ENCODE measurements around the gene NRIP1. TPM values are rescaled to one million over a fixed set of nuclear protein-coding genes. Genes with fewer than 3 reads are reported as not detected.

The NRIP1 gene
- polyA plus RNA-seq, 1 donor (not counting 4 experiments of a cell fraction or from before 2014, with no cell fraction given), result 25.5 TPM

- H4K20me1 ChIP-seq (ENCODE audit: control insufficient read depth, extremely low read depth, insufficient read depth, low read length), result no peaks in the 10 kb centered on the region
- H3K79me2 ChIP-seq (ENCODE audit: control insufficient read depth, insufficient read depth, low read length), result peaks cover 82% of the 10 kb centered on the region
- no peaks in the 10 kb centered on the region for H3K9me3 ChIP-seq (ENCODE audit: control insufficient read depth, low read depth, low read length)
- FAIRE-seq (no peak), DNase-seq (ENCODE audit: low read depth, low spot score) (no peak)
- H3K4me1 ChIP-seq (ENCODE audit: control insufficient read depth, extremely low read depth, insufficient read depth, low read length), result peaks cover 12% of the 10 kb centered on the region
- H2AFZ ChIP-seq (ENCODE audit: control insufficient read depth, low read length), result no peak overlapping the region
- dilution Hi-C loops (cut with MboI; ENCODE audit: extremely low pct_ligation_motif_present, low sequenced_read_pairs), result no loop called here
- TF ChIP-seq, protein P1, sequence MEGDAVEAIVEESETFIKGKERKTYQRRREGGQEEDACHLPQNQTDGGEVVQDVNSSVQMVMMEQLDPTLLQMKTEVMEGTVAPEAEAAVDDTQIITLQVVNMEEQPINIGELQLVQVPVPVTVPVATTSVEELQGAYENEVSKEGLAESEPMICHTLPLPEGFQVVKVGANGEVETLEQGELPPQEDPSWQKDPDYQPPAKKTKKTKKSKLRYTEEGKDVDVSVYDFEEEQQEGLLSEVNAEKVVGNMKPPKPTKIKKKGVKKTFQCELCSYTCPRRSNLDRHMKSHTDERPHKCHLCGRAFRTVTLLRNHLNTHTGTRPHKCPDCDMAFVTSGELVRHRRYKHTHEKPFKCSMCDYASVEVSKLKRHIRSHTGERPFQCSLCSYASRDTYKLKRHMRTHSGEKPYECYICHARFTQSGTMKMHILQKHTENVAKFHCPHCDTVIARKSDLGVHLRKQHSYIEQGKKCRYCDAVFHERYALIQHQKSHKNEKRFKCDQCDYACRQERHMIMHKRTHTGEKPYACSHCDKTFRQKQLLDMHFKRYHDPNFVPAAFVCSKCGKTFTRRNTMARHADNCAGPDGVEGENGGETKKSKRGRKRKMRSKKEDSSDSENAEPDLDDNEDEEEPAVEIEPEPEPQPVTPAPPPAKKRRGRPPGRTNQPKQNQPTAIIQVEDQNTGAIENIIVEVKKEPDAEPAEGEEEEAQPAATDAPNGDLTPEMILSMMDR (optimal IDR thresholded peaks at IDR 0.05 in 1 of 3, IDR thresholded peaks at IDR 0.05 in 1 of 3, conservative IDR thresholded peaks at IDR 0.05 in 1 of 3; ENCODE audit: extremely low read depth in 1 of 3, insufficient read depth in 2 of 3, low read length in 3 of 3), result no peak
- no peak for TF ChIP-seq EZH2 (IDR thresholded peaks at IDR 0.05; ENCODE audit: low read length)
- H3K4me3 ChIP-seq (ENCODE audit: control insufficient read depth in 2 of 3, extremely low read depth in 1 of 3, insufficient read depth in 2 of 3, low read depth in 1 of 3, low read length in 3 of 3), result no peak overlapping the region
- H3K27me3 ChIP-seq (ENCODE audit: control insufficient read depth, extremely low read depth, insufficient read depth, low read length), result no peaks in the 10 kb centered on the region
- H3K9ac ChIP-seq (ENCODE audit: control insufficient read depth, extremely low read depth, insufficient read depth, low read length), result no peak overlapping the region
- H3K27ac ChIP-seq (ENCODE audit: control insufficient read depth, insufficient read depth, low read length), result no peak overlapping the region
- H3K4me2 ChIP-seq (ENCODE audit: control insufficient read depth, extremely low read depth, insufficient read depth, low read depth, low read length), result no peak overlapping the region
- peaks cover 6 to 10% of the 10 kb centered on the region in 2 experiments for H3K36me3 ChIP-seq (ENCODE audit: control insufficient read depth in 2 of 2, extremely low read depth in 1 of 2, insufficient read depth in 2 of 2, low read length in 2 of 2)
- peaks cover 3% of the 10 kb centered on the region for H3K9me1 ChIP-seq (ENCODE audit: control insufficient read depth, extremely low read depth, insufficient read depth, low read length)
Measured at GRCh38 chr21:14995226-14995625, 69.6 kb downstream of the NRIP1 start.

GRCh38 chr21:14993115-14993514 is 71.7 kb downstream of the NRIP1 start:
- Histone ChIP-seq H4K20me1 (ENCODE audit: control insufficient read depth, extremely low read depth, insufficient read depth, low read length) (no peaks in the 10 kb centered on the region), H3K9ac (ENCODE audit: control insufficient read depth, extremely low read depth, insufficient read depth, low read length) (no peak overlapping the region), H3K36me3 (ENCODE audit: control insufficient read depth in 2 of 2, extremely low read depth in 1 of 2, insufficient read depth in 2 of 2, low read length in 2 of 2) (peaks cover 8 to 10% of the 10 kb centered on the region in 2 experiments), H2AFZ (ENCODE audit: control insufficient read depth, low read length) (no peak overlapping the region), H3K9me3 (ENCODE audit: control insufficient read depth, low read depth, low read length) (no peaks in the 10 kb centered on the region), H3K9me1 (ENCODE audit: control insufficient read depth, extremely low read depth, insufficient read depth, low read length) (peaks cover 3% of the 10 kb centered on the region), H3K4me1 (ENCODE audit: control insufficient read depth, extremely low read depth, insufficient read depth, low read length) (peaks cover 12% of the 10 kb centered on the region), H3K79me2 (ENCODE audit: control insufficient read depth, insufficient read depth, low read length) (peaks cover 76% of the 10 kb centered on the region), H3K27ac (ENCODE audit: control insufficient read depth, insufficient read depth, low read length) (no peak overlapping the region), H3K4me3 (ENCODE audit: control insufficient read depth in 2 of 3, extremely low read depth in 1 of 3, insufficient read depth in 2 of 3, low read depth in 1 of 3, low read length in 3 of 3) (no peak overlapping the region), H3K4me2 (ENCODE audit: control insufficient read depth, extremely low read depth, insufficient read depth, low read depth, low read length) (no peak overlapping the region), H3K27me3 (ENCODE audit: control insufficient read depth, extremely low read depth, insufficient read depth, low read length) (no peaks in the 10 kb centered on the region)
- no peak for DNase-seq (ENCODE audit: low read depth, low spot score)
- dilution Hi-C loops (cut with MboI; ENCODE audit: extremely low pct_ligation_motif_present, low sequenced_read_pairs), result no loop called here
- TF ChIP-seq, protein P1 (optimal IDR thresholded peaks at IDR 0.05 in 1 of 3, IDR thresholded peaks at IDR 0.05 in 1 of 3, conservative IDR thresholded peaks at IDR 0.05 in 1 of 3; ENCODE audit: extremely low read depth in 1 of 3, insufficient read depth in 2 of 3, low read length in 3 of 3), result no peak
- TF ChIP-seq EZH2 (IDR thresholded peaks at IDR 0.05; ENCODE audit: low read length), result no peak
- FAIRE-seq, result no peak
